Smooth muscle cell (in vitro differentiated cells): ENCODE results near the gene KMT2D. TPM values are rescaled to one million over a fixed set of nuclear protein-coding genes. Genes with fewer than 3 reads are reported as not detected.

Experiments used
- DNase-seq: peaks from one replicate; lab custom pipeline; 2025; ENCODE audit not compliant: unreplicated experiment; lab: John Stamatoyannopoulos, UW
- H2AFZ ChIP-seq: fragments of 200-600 bp; sonication (generic); 2 replicates; pipeline ENCODE4 v1.6.0; 2016; ENCODE audit warnings: antibody characterized with exemption, low read depth, mild to moderate bottlenecking
- H3F3A ChIP-seq: fragments of 200-600 bp; sonication (generic); 2 replicates; pipeline ENCODE4 v1.6.0; 2017; ENCODE audit warnings: antibody characterized with exemption, low read depth
- H3K27ac ChIP-seq: fragments of 200-600 bp; sonication (generic); 2 replicates; pipeline ENCODE4 v1.5.1; 2016; ENCODE audit warnings: low read depth, mild to moderate bottlenecking
- H3K27me3 ChIP-seq: fragments of 200-600 bp; sonication (generic); 2 replicates; pipeline ENCODE4 v1.6.1; 2016; ENCODE audit warnings: low read depth, mild to moderate bottlenecking
- H3K36me3 ChIP-seq: fragments of 200-600 bp; sonication (generic); 2 replicates; pipeline ENCODE4 v1.5.1; 2016; ENCODE audit warnings: low read depth
- H3K4me1 ChIP-seq: fragments of 200-600 bp; sonication (generic); 2 replicates; pipeline ENCODE4 v1.5.1; 2016; ENCODE audit warnings: low read depth
- H3K4me2 ChIP-seq: fragments of 200-600 bp; sonication (generic); 2 replicates; pipeline ENCODE4 v1.6.0; 2016; ENCODE audit warnings: mild to moderate bottlenecking
- H3K4me3 ChIP-seq: fragments of 200-600 bp; sonication (generic); 2 replicates; pipeline ENCODE4 v1.5.1; 2016; ENCODE audit warnings: mild to moderate bottlenecking
- H3K79me2 ChIP-seq: fragments of 200-600 bp; sonication (generic); 2 replicates; pipeline ENCODE4 v1.6.0; 2016; ENCODE audit warnings: low read depth, mild to moderate bottlenecking
- H3K9ac ChIP-seq: fragments of 200-600 bp; sonication (generic); 2 replicates; pipeline ENCODE4 v1.6.0; 2016; ENCODE audit warnings: low read depth
- H3K9me3 ChIP-seq: fragments of 200-600 bp; sonication (generic); replicated peaks from 2 replicates; pipeline ENCODE4 v1.5.1; 2016; ENCODE audit warnings: low read depth
- H4K20me1 ChIP-seq: fragments of 200-600 bp; sonication (generic); 2 replicates; pipeline ENCODE4 v1.6.0; 2016; ENCODE audit warnings: low read depth
- CTCF ChIP-seq: fragments of 200-600 bp; sonication (generic); IDR thresholded peaks from 2 replicates; pipeline ENCODE4 v1.5.1; 2017; ENCODE audit warnings: borderline replicate concordance, mild to moderate bottlenecking, antibody characterized with exemption; ENCODE audit not compliant: insufficient read depth, poor library complexity, severe bottlenecking
- WGBS: methylation state at CpG from one replicate; pipeline ENCODE4 v1.1.7; 2016; ENCODE audit warnings: low lambda C conversion rate; 5-methylcytosine and 5-hydroxymethylcytosine counted together
- polyA plus RNA-seq: library from polyadenylated mRNA; unstranded; fragments of >200 nt; fragmentation: Nextera tagmentation; extraction: Ambion mirVana; gene quantifications from 2 replicates; pipeline ENCODE4 v1.2.1, GENCODE V29; 2016
- total RNA-seq: library from RNA; depleted of rRNA; stranded (reverse); fragments of >200 nt; gene quantifications from 2 replicates; pipeline ENCODE4 v1.2.3, GENCODE V29; 2014

KMT2D gene
- total and polyA plus RNA-seq, 2 experiments from 2014 or later = 24.6 to 25.9 TPM

GRCh38 chr12:49069507-49070346, 9.1 kb upstream of the KMT2D start, which contains the start of gene RHEBL1:
Gene RHEBL1, minus strand, starts transcription at chr12:49069979. Its CDS starts 194 bp downstream, at chr12:49069785.
- Histone ChIP-seq H3K36me3 (no peaks in the 10 kb centered on the region), H3K79me2 (no peaks in the 10 kb centered on the region), H4K20me1 (no peaks in the 10 kb centered on the region), H3K9ac (peak within 1 kb of the TSS; percentile 40), H3K4me1 (peaks cover 5% of the 10 kb centered on the region), H2AFZ (peak within 1 kb of the TSS; percentile 88), H3K27ac (peak within 1 kb of the TSS; percentile 48), H3K4me2 (peak within 1 kb of the TSS; percentile 83), H3K9me3 (no peaks in the 10 kb centered on the region), H3F3A (no peaks in the 10 kb centered on the region), H3K4me3 (peak within 1 kb of the TSS; percentile 65), H3K27me3 (no peaks in the 10 kb centered on the region)
- under 1% methylated on average over 60 of the region's 60 CpGs for WGBS
- TF ChIP-seq CTCF = no peak
- DNase-seq = peak; percentile 92

- WGBS = 31% methylated on average over 15 of the region's 21 CpGs
- Histone ChIP-seq H3K4me1 (peaks cover 5% of the 10 kb centered on the region), H3K9ac (no peak overlapping the region), H3K4me3 (peak overlapping the region; percentile 65), H3K36me3 (no peaks in the 10 kb centered on the region), H3K9me3 (no peaks in the 10 kb centered on the region), H3K27ac (no peak overlapping the region), H4K20me1 (no peaks in the 10 kb centered on the region), H3F3A (no peaks in the 10 kb centered on the region), H3K79me2 (no peaks in the 10 kb centered on the region), H3K4me2 (peak overlapping the region; percentile 83), H2AFZ (peak overlapping the region; percentile 87), H3K27me3 (no peaks in the 10 kb centered on the region)
- no peak for TF ChIP-seq CTCF
- DNase-seq = no peak
Measured at GRCh38 chr12:49068879-49069506, 8.4 kb upstream of the KMT2D start.

- Histone ChIP-seq H3K27ac (no peak overlapping the region), H3F3A (no peaks in the 10 kb centered on the region), H3K4me2 (no peak overlapping the region), H3K27me3 (no peaks in the 10 kb centered on the region), H3K9ac (no peak overlapping the region), H2AFZ (no peak overlapping the region), H4K20me1 (no peaks in the 10 kb centered on the region), H3K4me1 (peaks cover 10% of the 10 kb centered on the region), H3K9me3 (no peaks in the 10 kb centered on the region), H3K79me2 (no peaks in the 10 kb centered on the region), H3K36me3 (no peaks in the 10 kb centered on the region), H3K4me3 (no peak overlapping the region)
- 63% methylated on average over 4 of the region's 4 CpGs for WGBS
- DNase-seq = no peak
- no peak for TF ChIP-seq CTCF
Measured at GRCh38 chr12:49066120-49066519, 5.5 kb upstream of the KMT2D start.
